CD4-positive, alpha-beta memory T cell (primary cell): Measurements from ENCODE around the gene CPEB4. TPM values are rescaled to one million over a fixed set of nuclear protein-coding genes. Genes with fewer than 3 reads are reported as not detected.

ENCODE experiments used
- CTCF ChIA-PET: fragments of 350-600 bp; sonication (Branson Sonifier 250); formaldehyde crosslinking; loops from one replicate; lab custom pipeline; 2021; ENCODE audit warnings: inconsistent platforms; ENCODE audit not compliant: partially characterized antibody; lab: Charles Lee
- POLR2A ChIA-PET: fragments of 350-600 bp; sonication (Branson Sonifier 250); formaldehyde crosslinking; loops from one replicate; lab custom pipeline; 2021; ENCODE audit not compliant: partially characterized antibody; lab: Charles Lee
- DNase-seq, 5 donors: peaks; one replicate each; pipeline versions ENCODE4 v3.0.0 to v3.0.0-alpha.2; 2020 to 2022; ENCODE audit warnings: mixed read lengths in 1 of 5
- H3K27ac ChIP-seq: one replicate; pipeline ENCODE4 v1.7.0; 2013; ENCODE audit warnings: low read depth, low read length
- H3K27me3 ChIP-seq: 2 replicates; pipeline ENCODE4 v1.7.0; 2013; ENCODE audit warnings: mild to moderate bottlenecking, low read length, moderate library complexity; ENCODE audit not compliant: insufficient read depth
- H3K36me3 ChIP-seq: 2 replicates; pipeline ENCODE4 v1.7.0; 2013; ENCODE audit warnings: mild to moderate bottlenecking, low read length, moderate library complexity; ENCODE audit not compliant: insufficient read depth
- H3K4me1 ChIP-seq: 2 replicates; pipeline ENCODE4 v1.7.0; 2013; ENCODE audit warnings: mild to moderate bottlenecking, low read length, moderate library complexity; ENCODE audit not compliant: insufficient read depth
- H3K4me3 ChIP-seq, 2 donors: one replicate each; pipeline ENCODE4 v1.7.0; 2013; ENCODE audit warnings: low read length in 2 of 2, mild to moderate bottlenecking in 1 of 2
- H3K9me3 ChIP-seq, 2 donors: one replicate each; pipeline ENCODE4 v1.7.0; 2013; ENCODE audit warnings: low read length in 2 of 2, control low read depth in 1 of 2; ENCODE audit not compliant: control insufficient read depth in 1 of 2
- H3K27ac Mint-ChIP-seq, 7 donors: one replicate each; pipeline ENCODE4 v1.8.0; 2020 to 2021; ENCODE audit warnings: mixed read lengths in 7 of 7, mild to moderate bottlenecking in 6 of 7, inconsistent platforms in 3 of 7, moderate library complexity in 3 of 7
- H3K27me3 Mint-ChIP-seq, 2 donors: one replicate each; pipeline ENCODE4 v1.8.0; 2020 to 2021; ENCODE audit warnings: mixed read lengths in 2 of 2
- H3K36me3 Mint-ChIP-seq, 2 donors: one replicate each; pipeline ENCODE4 v1.8.0; 2020 to 2021; ENCODE audit warnings: mixed read lengths in 2 of 2, inconsistent platforms in 1 of 2, mild to moderate bottlenecking in 1 of 2
- H3K4me1 Mint-ChIP-seq, 4 donors: one replicate each; pipeline ENCODE4 v1.8.0; 2020 to 2021; ENCODE audit warnings: mixed read lengths in 4 of 4, mild to moderate bottlenecking in 1 of 4
- H3K4me3 Mint-ChIP-seq, 8 donors: one replicate each; pipeline ENCODE4 v1.8.0; 2020 to 2021; ENCODE audit warnings: mixed read lengths in 8 of 8, mild to moderate bottlenecking in 7 of 8, moderate library complexity in 6 of 8, inconsistent platforms in 3 of 8
- H3K9me3 Mint-ChIP-seq, 8 donors: one replicate each; pipeline ENCODE4 v1.8.0; 2020 to 2021; ENCODE audit warnings: mixed read lengths in 8 of 8, mild to moderate bottlenecking in 5 of 8, inconsistent platforms in 3 of 8, moderate library complexity in 1 of 8
- intact Hi-C: fragments of 100-400 bp; cut with micrococcal nuclease; formaldehyde crosslinking; loops from one replicate; pipeline ENCODE4 v1.15.1; 2023
- polyA plus RNA-seq, 2 donors: library from polyadenylated mRNA; unstranded; fragments of 300-500 nt; fragmentation: Illumina TruSeq; gene quantifications; one replicate each; pipeline ENCODE4 v1.2.3, GENCODE V29; 2021
- total RNA-seq, 2 experiments: library from RNA; stranded (reverse); gene quantifications; one replicate each; pipeline ENCODE4 v1.2.3, GENCODE V29; 2021

Gene CPEB4
- total and polyA plus RNA-seq, 4 experiments from 2014 or later: 1.9 to 18.3 (median 11.6) TPM

- no peak overlapping the region for H3K27ac Mint-ChIP-seq
- intact Hi-C loops: no loop called here
- peaks cover 22% of the 10 kb centered on the region for H3K4me1 ChIP-seq
- no peak overlapping the region for H3K4me3 Mint-ChIP-seq
- no peaks in the 10 kb centered on the region for H3K36me3 ChIP-seq
- POLR2A ChIA-PET: no interaction called here
- H3K27me3 Mint-ChIP-seq: no peaks in the 10 kb centered on the region
- H3K4me1 Mint-ChIP-seq: peaks cover 16 to 23% (median 20%) of the 10 kb centered on the region in 4 donors
- H3K9me3 Mint-ChIP-seq: peaks cover 0 to 5% (median under 1%) of the 10 kb centered on the region in 8 donors
- no peaks in the 10 kb centered on the region for H3K36me3 Mint-ChIP-seq
- no peak overlapping the region for H3K27ac ChIP-seq
- no peaks in the 10 kb centered on the region for H3K9me3 ChIP-seq
- no peak for DNase-seq
- H3K4me3 ChIP-seq: no peak overlapping the region
- CTCF ChIA-PET: interaction anchor here (1.0 to 2.0 kb wide), 2 partner anchors 45 to 265 kb away, joined by 3 to 5 read pairs; no protein-coding TSS in a partner anchor
- H3K27me3 ChIP-seq: no peaks in the 10 kb centered on the region
Observed at GRCh38 chr5:173880306-173880985, 7.7 kb upstream of the CPEB4 start.

DNA sequence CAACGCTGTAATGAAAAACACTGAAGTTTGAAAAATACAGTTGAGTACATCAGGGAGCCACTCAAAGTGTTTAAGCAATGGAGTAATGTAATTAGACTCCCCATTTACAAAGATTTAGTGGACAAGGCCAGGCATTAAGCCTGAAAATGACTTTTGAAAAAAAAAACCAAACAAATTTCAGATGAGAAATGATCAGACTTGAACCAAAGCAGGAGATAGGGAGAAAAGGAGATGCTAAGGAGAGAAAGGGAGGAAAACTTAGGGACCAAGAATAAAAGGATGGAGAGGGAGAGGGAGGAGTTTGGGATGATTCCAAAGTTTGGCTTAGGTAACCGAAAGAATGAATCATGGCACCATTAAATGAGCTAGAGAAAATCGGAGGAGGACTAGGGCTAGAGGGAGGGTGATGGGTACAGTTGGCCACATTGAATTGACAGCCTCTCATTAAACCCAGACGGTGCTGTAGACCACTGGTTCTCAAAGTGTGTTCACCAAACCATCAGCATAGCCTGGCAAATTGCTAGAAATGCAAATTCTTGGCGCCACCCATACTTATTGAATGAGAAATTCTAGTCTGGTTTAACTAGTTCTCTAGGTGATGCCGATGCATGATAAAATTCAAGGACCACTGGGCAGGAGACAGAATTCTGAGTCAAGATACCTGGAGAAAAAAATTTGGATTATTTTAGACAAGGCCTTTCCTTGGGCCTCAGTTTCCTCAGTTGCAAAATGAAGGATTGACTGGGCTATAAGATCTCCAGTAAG lies 6.2 kb upstream of the CPEB4 start:
- no peaks in the 10 kb centered on the region for H3K36me3 ChIP-seq
- H3K36me3 Mint-ChIP-seq: no peaks in the 10 kb centered on the region
- peaks cover 0 to 5% (median under 1%) of the 10 kb centered on the region in 8 donors for H3K9me3 Mint-ChIP-seq
- no peak for DNase-seq
- POLR2A ChIA-PET: no interaction called here
- H3K4me3 ChIP-seq: no peak overlapping the region
- no peak overlapping the region for H3K27ac ChIP-seq
- no peaks in the 10 kb centered on the region for H3K9me3 ChIP-seq
- no peak overlapping the region for H3K4me3 Mint-ChIP-seq
- H3K27ac Mint-ChIP-seq: no peak overlapping the region
- H3K27me3 Mint-ChIP-seq: no peaks in the 10 kb centered on the region
- peaks cover 30 to 38% (median 35%) of the 10 kb centered on the region in 4 donors for H3K4me1 Mint-ChIP-seq
- H3K4me1 ChIP-seq: peaks cover 37% of the 10 kb centered on the region
- no peaks in the 10 kb centered on the region for H3K27me3 ChIP-seq
- CTCF ChIA-PET: interaction anchor here (1.1 kb wide), 1 partner anchor 266 kb away, joined by 3 read pairs; no protein-coding TSS in a partner anchor
- intact Hi-C loops: no loop called here

GRCh38 chr5:173882632-173883031 lies 5.5 kb upstream of the CPEB4 start:
- no peaks in the 10 kb centered on the region for H3K9me3 ChIP-seq
- no peak overlapping the region for H3K4me3 Mint-ChIP-seq
- peaks cover 0 to 5% (median under 1%) of the 10 kb centered on the region in 8 donors for H3K9me3 Mint-ChIP-seq
- H3K4me1 ChIP-seq: peaks cover 43% of the 10 kb centered on the region
- no peaks in the 10 kb centered on the region for H3K27me3 ChIP-seq
- intact Hi-C loops: no loop called here
- H3K4me1 Mint-ChIP-seq: peaks cover 35 to 45% (median 40%) of the 10 kb centered on the region in 4 donors
- H3K36me3 ChIP-seq: no peaks in the 10 kb centered on the region
- no peaks in the 10 kb centered on the region for H3K36me3 Mint-ChIP-seq
- POLR2A ChIA-PET: no interaction called here
- DNase-seq: no peak
- CTCF ChIA-PET: interaction anchor here (1.1 kb wide), 1 partner anchor 267 kb away, joined by 3 read pairs; no protein-coding TSS in a partner anchor
- no peak overlapping the region for H3K4me3 ChIP-seq
- H3K27ac Mint-ChIP-seq: peak overlapping the region in 1 of 7 donors; percentile 55
- no peak overlapping the region for H3K27ac ChIP-seq
- H3K27me3 Mint-ChIP-seq: no peaks in the 10 kb centered on the region

GRCh38 chr5:173883347-173883924 lies 4.7 kb upstream of the CPEB4 start:
- peak overlapping the region in 1 of 8 donors; percentile 27 for H3K4me3 Mint-ChIP-seq
- H3K27ac Mint-ChIP-seq: peak overlapping the region in 2 of 7 donors; percentile 44 to 79
- no peak overlapping the region for H3K27ac ChIP-seq
- H3K4me1 ChIP-seq: peaks cover 44% of the 10 kb centered on the region
- H3K27me3 Mint-ChIP-seq: no peaks in the 10 kb centered on the region
- ChIA-PET CTCF (interaction anchor here (1.1 to 3.0 kb wide), 6 partner anchors 15 to 268 kb away, joined by 3 to 27 read pairs (median 5); partner anchors contain the start of gene BOD1), POLR2A (interaction anchor here (1.9 to 5.7 kb wide), 2 partner anchors 35 to 100 kb away, joined by 5 to 102 read pairs; no protein-coding TSS in a partner anchor)
- peaks cover 0 to 5% (median under 1%) of the 10 kb centered on the region in 8 donors for H3K9me3 Mint-ChIP-seq
- no peaks in the 10 kb centered on the region for H3K27me3 ChIP-seq
- H3K4me1 Mint-ChIP-seq: peaks cover 38 to 53% (median 43%) of the 10 kb centered on the region in 4 donors
- intact Hi-C loops: no loop called here
- no peaks in the 10 kb centered on the region for H3K9me3 ChIP-seq
- H3K36me3 Mint-ChIP-seq: peaks cover 0 to 7% of the 10 kb centered on the region in 2 donors
- no peak for DNase-seq
- H3K36me3 ChIP-seq: no peaks in the 10 kb centered on the region
- H3K4me3 ChIP-seq: no peak overlapping the region

GRCh38 chr5:173884402-173885053 lies 3.6 kb upstream of the CPEB4 start:
- Histone ChIP-seq H3K4me1 (peaks cover 48% of the 10 kb centered on the region), H3K9me3 (no peaks in the 10 kb centered on the region), H3K27me3 (no peaks in the 10 kb centered on the region), H3K4me3 (peak overlapping the region; percentile 7 to 30), H3K36me3 (no peaks in the 10 kb centered on the region), H3K27ac (peak overlapping the region; percentile 11)
- Mint-ChIP-seq H3K36me3 (peaks cover 0 to 7% of the 10 kb centered on the region in 2 donors), H3K27ac (peak overlapping the region; percentile 59 to 93 (median 76)), H3K4me1 (peaks cover 43 to 62% (median 47%) of the 10 kb centered on the region in 4 donors), H3K9me3 (peaks cover 0 to 5% (median under 1%) of the 10 kb centered on the region in 8 donors), H3K27me3 (no peaks in the 10 kb centered on the region), H3K4me3 (peak overlapping the region; percentile 50 to 78 (median 68))
- intact Hi-C loops: loop anchor here (1.0 kb wide), 1 partner anchor 34 kb away; no protein-coding TSS in a partner anchor
- CTCF ChIA-PET: interaction anchor here (1.2 to 3.0 kb wide), 15 partner anchors 8 to 268 kb away, joined by 3 to 27 read pairs (median 4); partner anchors contain the start of gene BOD1
- POLR2A ChIA-PET: interaction anchor here (0.6 to 5.7 kb wide), 10 partner anchors 8 to 269 kb away, joined by 3 to 102 read pairs (median 5); partner anchors contain the start of gene BOD1
- DNase-seq: peak; percentile 61 to 70 (median 65)

- intact Hi-C loops: no loop called here
- POLR2A ChIA-PET: interaction anchor here (0.8 to 5.7 kb wide), 9 partner anchors 9 to 269 kb away, joined by 3 to 102 read pairs (median 5); partner anchors contain the start of gene BOD1
Observed at GRCh38 chr5:173885054-173885443, 3.1 kb upstream of the CPEB4 start.

More at GRCh38 chr5:173885054-173885443, 3.1 kb upstream of the CPEB4 start:
- peak overlapping the region; percentile 38 to 93 (median 83) for H3K27ac Mint-ChIP-seq
- peaks cover 46 to 67% (median 52%) of the 10 kb centered on the region in 4 donors for H3K4me1 Mint-ChIP-seq
- DNase-seq: no peak
- H3K9me3 ChIP-seq: no peaks in the 10 kb centered on the region
- H3K36me3 ChIP-seq: no peaks in the 10 kb centered on the region
- H3K9me3 Mint-ChIP-seq: peaks cover 0 to 5% (median under 1%) of the 10 kb centered on the region in 8 donors
- H3K4me3 ChIP-seq: peak overlapping the region; percentile 7 to 30
- H3K36me3 Mint-ChIP-seq: peaks cover 0 to 7% of the 10 kb centered on the region in 2 donors
- no peaks in the 10 kb centered on the region for H3K27me3 ChIP-seq
- H3K27me3 Mint-ChIP-seq: no peaks in the 10 kb centered on the region
- H3K4me1 ChIP-seq: peaks cover 54% of the 10 kb centered on the region
- H3K4me3 Mint-ChIP-seq: peak overlapping the region in 7 of 8 donors; percentile 53 to 84 (median 71)
- CTCF ChIA-PET: interaction anchor here (0.8 to 3.0 kb wide), 17 partner anchors 8 to 269 kb away, joined by 3 to 27 read pairs (median 4); partner anchors contain the start of gene BOD1
- H3K27ac ChIP-seq: peak overlapping the region; percentile 11
